Fibroblast of skin of back (primary cell): Measurements from ENCODE around the gene HSF4.

Experiments used
- DNase-seq: peaks from one replicate; pipeline ENCODE4 v3.0.0-alpha.2; 2013

The HSF4 gene

DNA sequence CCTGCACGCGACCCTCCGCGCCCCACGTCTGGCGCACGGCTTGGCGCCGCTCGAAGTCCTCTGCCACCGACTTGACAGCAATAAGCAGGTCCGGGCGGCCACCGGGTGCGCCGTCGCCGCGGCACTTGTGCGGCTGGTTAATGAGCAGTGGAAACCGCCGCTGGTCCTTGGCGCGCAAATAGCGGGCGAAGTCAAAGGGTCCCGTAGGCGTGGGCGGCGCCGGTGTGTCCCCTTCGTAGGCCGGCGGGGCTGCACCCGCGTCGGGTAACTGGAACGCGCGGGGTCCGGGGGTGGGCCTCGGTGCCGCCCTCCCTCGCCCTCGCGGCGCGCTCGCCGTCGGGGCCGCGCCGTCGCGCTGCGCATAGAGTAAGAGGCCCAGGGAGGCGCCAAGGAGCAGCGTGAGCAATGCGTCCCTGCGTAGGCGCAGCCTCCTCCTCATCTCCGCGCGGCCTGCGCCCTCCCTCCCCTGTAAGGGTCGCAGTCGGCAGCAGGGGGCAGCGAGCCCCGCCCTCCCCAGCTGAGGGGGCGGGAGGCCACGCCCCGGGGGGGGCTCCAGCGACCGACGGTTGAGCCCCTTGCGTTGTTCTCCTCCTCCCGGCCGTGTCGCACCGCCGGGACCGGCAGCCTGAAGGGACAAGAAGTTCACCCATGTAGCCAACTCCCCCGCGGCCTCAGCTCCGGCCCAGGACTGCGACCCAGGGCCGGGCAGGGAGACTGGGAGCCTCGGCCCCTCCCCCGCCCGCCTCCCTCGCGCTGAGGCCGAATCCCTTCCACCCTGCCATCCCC is 14.3 kb upstream of the HSF4 start:
- DNase-seq = peak; percentile 56

DNA sequence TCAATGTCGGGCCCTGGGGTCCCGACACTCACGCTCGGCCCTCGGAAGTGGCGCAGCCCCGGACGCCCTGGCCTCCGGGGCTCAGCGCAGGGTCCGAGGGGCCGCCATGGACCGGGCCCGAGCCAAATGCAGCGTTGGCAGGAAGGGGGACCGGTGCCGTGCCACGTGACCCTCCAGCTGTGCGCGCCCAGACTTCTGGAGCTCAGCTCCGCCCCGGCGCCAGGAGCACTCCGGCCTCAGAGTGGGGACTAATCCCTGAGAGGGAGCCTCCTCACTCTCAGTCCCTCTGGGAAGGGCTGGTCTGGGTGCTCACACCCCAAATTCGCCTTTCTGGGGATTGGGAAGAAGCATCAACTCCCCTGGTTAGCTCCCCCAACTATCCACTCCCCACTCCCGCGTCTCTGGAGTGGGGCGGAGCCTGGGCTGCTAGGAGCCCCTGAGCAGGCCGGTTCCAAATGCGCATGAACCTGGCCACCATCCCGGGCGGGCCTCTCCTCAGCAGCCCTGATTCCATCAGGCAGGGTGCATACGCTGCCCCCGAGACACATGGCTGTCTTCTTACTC is 13.6 kb upstream of the HSF4 start, which contains the start of gene B3GNT9:
TSS of gene B3GNT9 (minus strand) at position 166 of the 564 bp plus-strand sequence. CDS start 513 bp downstream, outside the sequence.
- peak; percentile 54 for DNase-seq

DNA sequence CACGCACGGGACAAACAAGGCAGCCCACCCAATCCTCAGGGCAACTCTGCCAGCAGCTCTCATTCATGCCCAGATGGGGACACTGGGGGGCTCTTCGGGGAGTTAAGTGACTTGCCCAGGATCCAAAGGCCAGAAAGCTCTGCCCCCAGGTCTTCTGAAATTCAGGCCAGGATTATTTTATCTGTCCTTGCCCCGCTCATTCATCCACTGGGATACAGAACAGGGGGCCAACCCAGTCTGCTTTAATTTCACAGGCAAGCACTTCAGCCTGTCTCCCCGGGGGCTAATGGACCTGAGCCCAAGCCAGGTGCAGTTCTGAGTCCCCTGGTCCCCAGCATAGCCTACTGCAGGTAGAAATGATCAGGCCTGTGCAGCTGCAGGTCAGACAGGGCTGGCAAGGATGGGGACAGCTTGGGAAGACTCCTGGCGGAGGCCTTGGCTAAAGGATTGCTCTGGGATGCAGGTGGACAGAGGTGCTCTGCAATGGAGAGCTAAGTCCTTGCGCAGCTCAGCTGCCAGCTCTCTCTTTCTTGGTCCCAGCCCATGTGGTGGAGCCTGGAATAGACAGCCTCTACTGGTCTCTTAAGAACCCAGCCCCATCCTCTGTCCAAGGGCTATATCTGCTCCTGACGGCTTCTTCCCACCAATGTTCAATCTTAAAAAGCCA is 13.0 kb upstream of the HSF4 start:
- DNase-seq = no peak

DNA sequence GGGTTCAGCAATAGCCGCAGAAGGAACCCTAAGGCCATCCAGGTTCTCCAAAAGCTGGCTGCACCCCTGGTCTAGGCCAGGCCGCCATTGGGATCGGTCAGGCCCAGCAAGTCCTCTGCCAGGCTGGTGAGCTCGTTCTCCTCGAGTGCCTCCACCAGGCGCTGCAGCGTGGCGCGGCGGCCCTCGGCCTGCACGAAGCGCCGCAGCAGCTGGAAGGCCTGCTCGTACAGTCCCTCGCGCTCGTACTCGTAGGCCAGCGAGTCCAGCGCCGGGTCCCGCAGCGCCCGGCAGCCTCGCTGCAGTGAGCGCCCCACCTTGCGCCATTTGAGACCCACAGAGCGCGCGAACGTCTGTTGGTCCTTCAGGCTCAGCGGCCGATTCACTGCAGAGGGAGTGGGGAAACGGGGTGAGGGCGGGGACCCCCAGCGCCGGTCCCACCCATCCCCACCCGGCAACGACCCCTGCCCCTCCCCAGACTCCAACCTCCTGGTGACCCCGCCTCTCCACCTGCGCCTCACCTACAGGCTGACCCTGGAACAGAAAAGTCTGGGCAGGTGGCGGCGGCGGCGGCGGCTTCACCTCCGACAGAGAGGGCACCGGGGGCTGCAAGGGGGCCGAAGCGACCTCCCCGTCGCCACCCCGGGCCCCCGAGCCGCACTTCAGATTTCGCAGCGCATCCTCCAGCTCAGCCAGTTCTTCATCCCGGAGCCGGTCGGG is 9.8 kb upstream of the HSF4 start:
- no peak for DNase-seq

DNA sequence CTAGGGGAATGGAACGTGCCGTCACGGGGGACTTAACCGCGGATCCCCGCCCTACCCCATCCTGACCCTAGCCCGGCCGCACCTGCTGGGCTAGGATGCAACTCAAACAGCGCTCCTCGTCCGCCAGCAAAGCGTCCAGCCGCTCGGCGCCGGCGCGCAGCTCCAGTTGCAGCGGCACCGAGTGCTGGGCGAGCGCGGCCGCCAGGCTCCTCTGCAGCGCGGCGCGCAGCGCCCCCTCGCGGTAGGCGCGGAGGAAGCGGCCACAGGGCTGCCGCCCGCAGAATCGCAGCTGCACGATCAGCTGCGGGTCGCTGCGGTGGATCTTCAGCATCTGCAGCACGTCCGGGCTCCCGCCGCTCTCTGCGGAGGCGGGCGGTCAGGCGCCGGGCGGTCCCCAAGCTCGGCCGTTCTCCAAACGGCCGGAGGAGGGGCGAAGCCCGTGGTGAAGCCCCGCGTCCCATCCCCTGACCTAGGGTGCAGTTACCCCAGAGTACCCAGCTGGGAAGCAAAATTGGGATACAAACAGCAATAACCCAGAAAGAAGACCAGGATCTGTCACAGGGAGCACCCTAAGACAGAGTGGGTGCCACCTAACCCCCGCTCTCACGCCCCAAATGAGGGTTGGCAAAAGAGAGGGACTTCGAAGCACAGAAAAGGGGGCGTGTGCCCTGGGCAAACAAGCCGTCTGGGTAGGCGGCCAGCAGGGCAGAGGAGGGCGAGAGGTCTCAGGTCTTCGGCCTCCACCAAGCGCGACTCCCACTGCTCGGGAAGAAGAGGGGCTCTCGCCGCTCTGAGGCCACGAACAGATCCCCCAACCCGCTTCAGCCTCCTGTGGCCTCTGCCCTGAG is 9.0 kb upstream of the HSF4 start:
- DNase-seq = peak; percentile 64

DNA sequence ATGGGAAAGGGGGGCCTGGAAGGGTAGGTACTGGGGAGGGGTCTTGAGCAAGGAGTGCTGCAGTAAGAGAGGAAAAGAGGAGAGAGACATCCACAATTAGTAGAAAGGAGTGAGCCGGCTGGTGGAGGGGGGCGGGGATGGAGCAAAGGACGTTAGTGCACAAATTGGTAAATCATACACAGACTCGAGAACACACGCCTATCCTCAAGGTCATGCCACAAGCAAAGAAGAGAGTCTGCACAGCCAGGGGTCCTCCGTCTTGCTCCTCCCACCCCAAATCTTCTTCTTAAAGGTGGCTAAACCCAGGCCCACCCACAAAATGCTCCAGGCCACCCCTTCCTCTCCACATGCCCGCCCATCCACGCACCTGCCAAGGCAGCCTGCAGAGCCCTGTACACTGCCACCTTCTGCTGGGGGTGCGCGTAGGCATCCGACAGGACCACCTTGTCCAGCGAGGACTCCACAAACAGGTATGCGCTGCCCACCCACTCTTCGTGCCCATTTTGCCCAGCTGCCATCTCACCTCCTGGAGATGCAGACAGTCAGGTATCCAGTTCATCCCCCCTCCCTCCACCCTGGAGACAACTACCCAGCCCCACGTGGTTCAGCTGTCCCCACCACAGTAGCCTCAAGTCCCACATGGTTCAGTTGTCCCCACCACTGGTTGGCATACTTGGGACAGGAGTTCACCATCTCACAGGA is 8.3 kb upstream of the HSF4 start:
- DNase-seq = no peak

DNA sequence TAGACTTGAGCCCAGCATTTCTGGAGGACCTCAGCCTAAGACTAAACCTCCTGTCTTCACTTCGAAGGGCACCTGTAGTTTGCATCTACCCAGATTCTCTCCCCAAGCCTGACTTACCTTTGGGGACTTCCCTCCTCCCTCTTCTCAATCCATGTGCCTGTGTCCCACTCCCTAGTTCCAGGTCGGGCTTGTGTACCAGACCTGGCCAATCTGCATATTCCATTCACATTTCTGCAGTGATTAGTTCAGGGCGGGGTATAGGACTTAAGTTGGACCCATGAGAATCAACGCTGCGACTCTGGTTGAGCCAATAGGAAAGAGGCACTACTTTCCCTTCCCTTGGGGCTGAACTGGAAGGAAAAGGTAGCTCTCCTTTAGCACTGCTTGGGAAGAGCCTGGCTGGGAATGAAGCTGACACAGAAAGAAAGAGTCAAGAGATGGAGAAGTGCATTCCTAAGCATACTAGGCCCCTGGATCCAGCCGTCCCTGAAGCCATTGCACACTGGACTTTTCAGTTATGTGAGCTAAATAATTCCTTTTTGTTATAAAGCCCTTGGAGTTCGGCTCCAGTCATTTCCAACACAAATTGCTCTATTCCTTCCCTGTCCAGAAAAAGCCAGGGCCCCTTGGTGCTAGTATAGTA is 7.3 kb upstream of the HSF4 start:
- DNase-seq = no peak

DNA sequence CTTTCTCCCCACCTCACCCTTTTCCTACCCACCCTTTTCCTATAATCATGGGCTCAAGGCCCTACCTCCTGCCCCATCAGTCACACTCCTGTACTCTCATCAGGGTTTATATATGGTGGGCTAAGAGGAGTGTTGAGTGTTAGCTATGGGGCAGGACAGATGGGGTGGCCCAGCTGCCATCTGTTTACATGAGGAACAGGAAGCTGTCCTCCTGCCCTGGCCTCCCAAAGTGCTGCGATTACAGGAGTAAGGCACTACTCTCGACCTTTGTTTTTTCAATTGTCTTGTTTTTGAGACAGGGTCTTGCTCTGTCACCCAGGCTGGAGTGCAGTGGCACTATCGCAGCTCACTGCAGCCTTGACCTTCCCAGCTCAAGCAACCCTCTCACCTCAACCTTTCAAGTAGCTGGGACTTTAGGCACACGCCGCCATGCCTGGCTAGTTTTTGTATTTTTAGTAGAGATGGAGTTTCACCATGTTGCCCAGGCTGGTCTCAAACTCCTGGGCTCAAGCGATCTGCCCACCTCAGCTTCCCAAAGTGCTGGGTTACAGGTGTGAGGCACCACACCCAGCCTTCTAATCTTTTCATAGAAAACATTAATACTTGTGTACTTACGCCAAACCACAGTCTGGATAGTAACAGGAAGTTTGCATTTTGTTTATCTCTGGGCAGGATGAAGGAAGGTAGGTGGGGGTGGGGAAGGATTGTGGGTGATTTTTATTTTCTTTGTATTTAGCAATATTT is 6.5 kb upstream of the HSF4 start:
- no peak for DNase-seq

DNA sequence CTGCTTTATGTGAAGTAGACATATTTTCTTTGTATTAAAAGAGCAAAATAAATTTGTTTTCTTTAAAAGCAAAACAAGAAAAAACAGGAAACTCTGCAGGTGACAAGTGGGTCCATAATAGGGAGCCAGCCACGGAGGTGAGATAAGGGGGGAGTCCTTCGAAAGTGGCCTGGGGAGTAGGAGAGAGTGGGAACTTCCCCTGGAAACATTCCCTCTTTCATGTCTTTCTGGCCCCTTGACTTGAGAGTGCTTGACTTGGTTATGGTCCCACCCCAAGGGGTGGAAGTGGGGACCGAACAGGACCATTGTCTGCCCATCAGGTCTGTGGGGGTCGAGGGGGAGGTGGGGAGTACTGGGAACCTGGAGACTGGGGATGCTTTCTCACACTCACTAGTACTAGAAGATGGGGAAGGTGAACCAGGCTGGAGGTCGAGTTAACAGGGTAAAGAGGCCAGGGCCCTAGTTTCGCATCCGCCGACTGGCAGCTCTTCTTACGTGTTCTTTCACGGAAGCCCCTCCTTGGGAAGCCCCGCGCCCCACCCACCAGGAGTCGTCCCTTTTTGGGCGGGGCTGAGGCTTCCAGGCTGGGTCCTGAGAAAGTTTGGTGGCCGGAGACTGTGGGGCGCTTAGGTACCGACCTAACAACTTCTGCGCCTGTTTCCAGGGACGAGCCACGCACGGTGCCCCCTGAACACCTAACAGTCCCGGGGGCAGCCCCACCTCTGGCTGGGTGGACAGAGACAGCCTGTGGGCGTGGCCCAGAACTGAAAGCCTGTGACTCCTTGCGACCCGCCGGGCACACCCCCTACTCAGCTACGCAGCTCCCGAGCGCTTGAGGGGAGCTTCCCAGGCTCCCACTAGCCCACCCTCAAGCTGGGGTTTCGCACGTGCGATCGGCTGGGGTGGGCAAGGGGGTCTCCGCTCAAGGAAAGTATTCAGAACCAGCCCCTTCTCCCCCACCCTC is 5.6 kb upstream of the HSF4 start:
- DNase-seq = peak; percentile 49

DNA sequence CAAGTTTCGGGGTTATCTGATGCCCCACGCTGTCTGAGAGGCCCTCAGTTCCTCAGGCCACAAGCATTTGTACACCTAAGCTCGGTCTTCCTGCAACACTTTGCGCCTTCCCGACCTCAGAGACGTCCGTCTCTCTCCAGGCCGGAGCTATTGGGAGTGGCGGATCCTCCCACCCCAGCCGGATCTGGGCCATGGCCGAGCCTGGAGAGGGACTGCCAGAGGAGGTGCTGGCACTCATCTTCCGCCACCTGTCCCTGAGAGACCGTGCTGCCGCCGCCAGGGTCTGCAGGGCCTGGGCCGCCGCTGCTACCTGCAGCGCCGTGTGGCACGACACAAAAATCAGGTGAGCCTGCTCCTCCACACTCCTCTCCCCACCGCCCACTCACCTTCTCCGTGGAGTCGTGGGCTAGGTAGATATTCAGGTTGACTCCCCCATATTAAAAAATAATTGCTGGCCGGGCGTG is 2.9 kb upstream of the HSF4 start:
- DNase-seq = no peak

DNA sequence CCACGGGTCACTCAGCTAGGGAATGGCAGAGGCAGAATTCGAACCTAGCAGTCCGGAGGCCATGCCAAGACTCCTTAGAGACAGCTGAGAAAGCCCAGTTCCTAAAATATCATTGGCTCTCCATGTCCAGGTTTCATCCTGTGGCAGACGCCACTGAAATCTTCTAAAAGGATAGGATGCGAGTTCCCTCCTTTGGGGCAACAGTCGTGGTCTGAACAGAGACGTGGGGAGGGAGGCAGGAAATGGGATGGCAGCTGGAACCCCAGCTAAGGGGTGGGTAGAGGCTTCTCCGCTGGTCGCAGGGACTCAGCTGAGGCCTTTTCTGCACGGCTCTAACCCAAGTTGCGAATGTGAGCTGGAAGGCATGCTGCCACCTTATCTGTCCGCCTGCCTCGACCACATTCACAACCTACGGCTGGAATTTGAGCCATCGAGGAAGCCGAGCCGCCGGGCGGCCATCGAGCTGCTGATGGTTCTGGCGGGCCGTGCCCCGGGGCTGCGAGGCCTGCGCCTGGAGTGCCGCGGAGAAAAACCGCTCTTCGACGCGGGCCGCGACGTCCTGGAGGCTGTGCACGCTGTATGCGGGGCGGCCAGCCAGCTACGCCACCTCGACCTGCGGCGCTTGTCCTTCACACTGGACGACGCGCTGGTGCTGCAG is 1.9 kb upstream of the HSF4 start:
- no peak for DNase-seq

DNA sequence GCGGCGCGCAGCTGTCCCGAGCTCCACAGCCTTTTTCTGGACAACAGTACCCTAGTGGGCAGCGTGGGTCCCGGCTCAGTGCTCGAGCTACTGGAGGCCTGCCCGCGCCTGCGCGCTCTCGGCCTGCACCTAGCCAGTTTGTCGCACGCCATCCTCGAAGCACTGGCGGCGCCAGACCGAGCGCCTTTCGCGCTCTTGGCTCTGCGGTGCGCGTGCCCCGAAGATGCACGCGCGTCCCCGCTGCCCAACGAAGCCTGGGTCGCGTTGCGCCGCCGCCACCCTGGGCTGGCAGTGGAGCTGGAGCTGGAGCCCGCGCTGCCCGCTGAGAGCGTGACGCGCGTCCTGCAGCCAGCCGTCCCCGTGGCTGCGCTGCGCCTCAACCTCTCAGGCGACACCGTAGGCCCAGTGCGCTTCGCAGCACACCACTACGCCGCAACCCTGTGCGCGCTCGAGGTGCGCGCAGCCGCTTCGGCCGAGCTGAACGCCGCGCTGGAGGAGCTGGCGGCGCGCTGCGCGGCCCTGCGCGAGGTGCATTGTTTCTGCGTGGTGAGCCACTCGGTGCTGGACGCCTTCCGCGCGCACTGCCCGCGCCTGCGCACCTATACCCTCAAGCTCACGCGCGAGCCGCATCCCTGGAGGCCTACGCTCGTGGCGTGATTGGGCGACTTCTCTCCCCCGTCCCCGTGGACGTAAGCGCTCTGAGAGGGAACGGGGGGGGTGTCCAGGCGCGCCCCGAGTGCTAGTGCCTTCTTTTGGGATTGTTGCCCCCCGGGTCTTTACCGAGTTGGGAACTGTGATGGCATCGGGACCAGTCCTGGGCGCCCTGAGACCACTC is 1.2 kb upstream of the HSF4 start:
- no peak for DNase-seq

DNA sequence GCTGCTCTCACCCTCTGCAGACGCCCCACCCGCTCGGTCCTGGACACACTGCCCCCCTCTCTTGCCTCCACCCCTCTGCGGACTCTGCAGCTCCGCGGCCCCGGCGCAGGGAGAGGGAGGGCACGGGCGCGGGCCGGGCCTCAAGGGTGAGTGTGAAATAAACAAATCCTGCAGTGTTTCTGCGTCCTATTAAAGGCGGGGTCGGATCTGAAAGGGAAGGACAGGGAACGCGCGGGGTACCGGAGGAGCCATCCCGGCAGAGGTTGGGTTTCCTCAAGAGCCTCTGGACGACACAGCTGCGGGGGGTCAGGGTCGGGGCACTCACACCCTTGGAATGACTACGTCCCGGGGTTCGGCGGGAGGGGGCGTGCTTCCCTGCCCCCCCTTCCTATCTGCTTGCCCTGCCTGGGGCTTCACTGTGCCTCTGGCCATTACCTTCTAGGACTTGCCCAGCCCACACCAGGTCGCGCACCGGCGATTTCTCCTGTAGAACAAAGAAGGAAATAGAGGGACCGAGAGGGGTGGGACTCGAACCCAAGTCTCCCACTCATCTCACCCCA is 466 bp upstream of the HSF4 start:
- DNase-seq = no peak

DNA sequence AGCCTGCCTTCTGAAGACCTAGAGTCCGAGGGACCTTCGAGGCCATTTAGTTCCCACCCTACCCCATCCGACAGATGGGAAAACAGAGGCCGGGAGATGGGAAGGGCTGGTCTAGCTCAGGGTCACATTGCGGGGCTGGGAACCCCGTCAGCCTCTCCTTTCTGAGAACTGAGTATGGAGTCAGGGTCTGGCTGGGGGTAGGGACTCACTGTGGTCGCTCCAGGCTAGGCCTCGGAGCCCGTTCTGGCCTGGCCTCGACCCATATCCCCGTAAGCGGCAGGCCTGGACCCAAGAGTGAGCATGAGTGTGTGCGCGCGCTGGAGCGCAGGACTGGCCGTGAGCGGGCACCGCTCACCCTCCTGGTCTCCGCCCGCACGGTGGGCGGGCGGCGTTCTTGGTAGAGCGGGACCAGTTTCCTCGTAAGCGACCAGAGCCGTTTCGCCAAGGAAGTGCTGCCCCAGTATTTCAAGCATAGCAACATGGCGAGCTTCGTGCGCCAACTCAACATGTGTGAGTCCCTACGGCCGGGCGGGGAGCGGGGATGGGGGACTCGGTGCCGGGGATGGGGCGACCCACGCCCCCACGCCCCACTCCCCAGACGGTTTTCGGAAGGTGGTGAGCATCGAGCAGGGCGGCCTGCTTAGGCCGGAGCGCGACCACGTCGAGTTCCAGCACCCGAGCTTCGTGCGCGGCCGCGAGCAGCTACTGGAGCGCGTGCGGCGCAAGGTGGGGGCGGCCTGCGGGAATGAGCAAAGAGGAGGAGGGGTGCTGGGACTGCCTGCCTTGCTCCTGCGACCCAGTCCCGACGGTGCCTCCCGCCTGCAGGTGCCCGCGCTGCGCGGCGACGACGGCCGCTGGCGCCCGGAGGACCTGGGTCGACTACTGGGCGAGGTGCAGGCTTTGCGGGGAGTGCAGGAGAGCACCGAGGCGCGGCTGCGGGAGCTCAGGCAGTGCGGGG is 855 bp downstream of the HSF4 start:
- no peak for DNase-seq

DNA sequence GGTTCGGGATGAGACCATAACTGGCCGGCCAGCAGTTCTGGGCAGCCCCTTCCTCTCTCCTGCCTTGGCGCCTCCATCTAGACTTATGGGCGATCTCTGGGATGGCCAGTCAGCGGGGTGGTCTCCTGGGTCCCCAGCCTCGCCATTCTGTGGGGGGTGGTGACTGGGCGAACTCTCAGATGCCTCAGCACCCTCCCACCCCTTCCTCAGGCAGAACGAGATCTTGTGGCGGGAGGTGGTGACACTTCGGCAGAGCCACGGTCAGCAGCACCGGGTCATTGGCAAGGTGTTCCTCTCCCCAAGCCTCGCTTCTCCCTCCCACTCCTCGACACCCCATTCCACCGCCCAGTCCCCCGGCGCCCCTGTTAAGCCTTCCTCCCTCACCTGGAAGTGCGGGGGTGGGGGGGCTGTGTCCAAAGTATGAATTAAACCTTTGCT is 1.6 kb downstream of the HSF4 start:
- no peak for DNase-seq
